Mucosa of stomach (tissue), 1 donor: ENCODE measurements around the gene ENPP7.

Experiments
- H3K27me3 ChIP-seq: one replicate; pipeline ENCODE4 v1.7.0; 2013; ENCODE audit warnings: mild to moderate bottlenecking, low read length; ENCODE audit not compliant: control insufficient read depth, insufficient read depth
- H3K36me3 ChIP-seq: one replicate; pipeline ENCODE4 v1.7.0; 2013; ENCODE audit warnings: low read length; ENCODE audit not compliant: control insufficient read depth, insufficient read depth
- H3K4me1 ChIP-seq: one replicate; pipeline ENCODE4 v1.7.0; 2013; ENCODE audit warnings: mild to moderate bottlenecking, low read length; ENCODE audit not compliant: control insufficient read depth, insufficient read depth
- H3K4me3 ChIP-seq: one replicate; pipeline ENCODE4 v1.7.0; 2013; ENCODE audit warnings: low read length
- H3K9ac ChIP-seq: one replicate; pipeline ENCODE4 v1.7.0; 2013; ENCODE audit warnings: mild to moderate bottlenecking, low read length, moderate library complexity
- H3K9me3 ChIP-seq: one replicate; pipeline ENCODE4 v1.7.0; 2013; ENCODE audit warnings: mild to moderate bottlenecking, low read length, moderate library complexity; ENCODE audit not compliant: control insufficient read depth
- donor health status: Pancreatic carcinoma.

ENPP7 gene

GRCh38 chr17:79695293-79695790, 35.4 kb upstream of the ENPP7 start:
- Histone ChIP-seq H3K4me1 (peaks cover 5% of the 10 kb centered on the region), H3K9me3 (no peaks in the 10 kb centered on the region), H3K36me3 (no peaks in the 10 kb centered on the region), H3K9ac (no peak overlapping the region), H3K4me3 (no peak overlapping the region), H3K27me3 (peaks cover 12% of the 10 kb centered on the region)

- H3K36me3 ChIP-seq, result no peaks in the 10 kb centered on the region
- H3K27me3 ChIP-seq, result peaks cover 12% of the 10 kb centered on the region
- H3K4me1 ChIP-seq, result peaks cover 5% of the 10 kb centered on the region
- H3K9me3 ChIP-seq, result no peaks in the 10 kb centered on the region
- no peak overlapping the region for H3K9ac ChIP-seq
- no peak overlapping the region for H3K4me3 ChIP-seq
These were observed 34.7 kb upstream of the ENPP7 start for GRCh38 chr17:79695797-79696609.

GRCh38 chr17:79696610-79696982, 34.1 kb upstream of the ENPP7 start:
- H3K4me3 ChIP-seq, result no peak overlapping the region
- no peak overlapping the region for H3K9ac ChIP-seq
- H3K27me3 ChIP-seq, result peaks cover 10% of the 10 kb centered on the region
- no peaks in the 10 kb centered on the region for H3K9me3 ChIP-seq
- H3K36me3 ChIP-seq, result no peaks in the 10 kb centered on the region
- peaks cover 5% of the 10 kb centered on the region for H3K4me1 ChIP-seq

- Histone ChIP-seq H3K9ac (no peak overlapping the region), H3K27me3 (peaks cover 13% of the 10 kb centered on the region), H3K36me3 (no peaks in the 10 kb centered on the region), H3K4me3 (no peak overlapping the region), H3K9me3 (no peaks in the 10 kb centered on the region), H3K4me1 (peaks cover 5% of the 10 kb centered on the region)
These were observed 32.4 kb upstream of the ENPP7 start for GRCh38 chr17:79698146-79698846.

DNA sequence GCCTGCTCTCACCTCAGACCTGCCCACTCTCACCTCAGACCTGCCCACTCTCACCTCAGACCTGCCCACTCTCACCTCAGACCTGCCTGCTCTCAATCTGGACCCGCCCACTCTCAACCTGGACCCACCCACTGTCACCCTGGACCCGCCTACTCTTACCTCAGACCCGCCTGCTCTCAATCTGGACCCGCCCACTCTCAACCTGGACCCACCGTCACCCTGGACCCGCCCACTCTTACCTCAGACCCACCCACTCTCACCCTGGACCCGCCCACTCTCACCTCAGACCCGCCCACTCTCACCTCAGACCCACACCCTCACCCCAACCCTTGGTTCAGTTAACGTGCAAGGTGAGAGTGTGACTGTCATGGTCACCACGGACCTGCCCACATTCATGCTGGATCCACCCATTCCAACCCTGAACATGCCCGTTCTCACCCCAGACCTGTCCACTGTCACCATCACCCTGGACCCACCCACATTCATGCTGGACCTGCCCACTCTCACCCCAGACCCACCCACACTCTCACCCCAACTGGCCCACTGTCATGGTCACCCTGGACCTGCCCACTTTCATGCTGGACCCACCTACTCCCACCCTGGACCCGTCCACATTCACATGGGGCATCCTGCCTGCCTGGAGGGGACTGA, 31.2 kb upstream of the ENPP7 start:
- no peaks in the 10 kb centered on the region for H3K36me3 ChIP-seq
- H3K27me3 ChIP-seq, result peaks cover 21% of the 10 kb centered on the region
- H3K4me1 ChIP-seq, result peaks cover 5% of the 10 kb centered on the region
- H3K9ac ChIP-seq, result no peak overlapping the region
- no peak overlapping the region for H3K4me3 ChIP-seq
- no peaks in the 10 kb centered on the region for H3K9me3 ChIP-seq

GRCh38 chr17:79700592-79700991, 30.2 kb upstream of the ENPP7 start:
- peaks cover 5% of the 10 kb centered on the region for H3K4me1 ChIP-seq
- peaks cover 20% of the 10 kb centered on the region for H3K27me3 ChIP-seq
- no peaks in the 10 kb centered on the region for H3K9me3 ChIP-seq
- H3K9ac ChIP-seq, result no peak overlapping the region
- no peaks in the 10 kb centered on the region for H3K36me3 ChIP-seq
- H3K4me3 ChIP-seq, result no peak overlapping the region

DNA sequence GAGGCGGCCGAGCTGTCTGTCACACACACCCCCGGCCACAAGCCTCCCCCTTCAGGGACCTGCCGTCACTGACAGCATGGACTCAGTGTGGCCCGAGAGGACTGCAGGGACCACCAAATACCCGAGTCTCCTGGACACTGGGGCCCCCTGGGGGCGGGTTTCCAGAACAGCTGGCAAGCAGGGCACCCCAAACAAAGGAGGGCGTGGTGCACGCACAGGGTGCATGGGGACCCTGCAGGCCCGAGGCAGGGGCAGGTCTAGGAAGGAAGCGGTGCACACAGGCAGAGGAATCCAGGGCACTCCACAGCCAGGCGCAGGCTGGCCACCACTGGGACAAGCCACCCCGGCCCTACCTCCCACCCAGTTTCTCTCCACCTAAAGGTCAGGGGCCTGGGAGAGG, 28.7 kb upstream of the ENPP7 start:
- no peaks in the 10 kb centered on the region for H3K36me3 ChIP-seq
- no peaks in the 10 kb centered on the region for H3K9me3 ChIP-seq
- no peak overlapping the region for H3K4me3 ChIP-seq
- H3K27me3 ChIP-seq, result peaks cover 17% of the 10 kb centered on the region
- no peaks in the 10 kb centered on the region for H3K4me1 ChIP-seq
- H3K9ac ChIP-seq, result no peak overlapping the region

DNA sequence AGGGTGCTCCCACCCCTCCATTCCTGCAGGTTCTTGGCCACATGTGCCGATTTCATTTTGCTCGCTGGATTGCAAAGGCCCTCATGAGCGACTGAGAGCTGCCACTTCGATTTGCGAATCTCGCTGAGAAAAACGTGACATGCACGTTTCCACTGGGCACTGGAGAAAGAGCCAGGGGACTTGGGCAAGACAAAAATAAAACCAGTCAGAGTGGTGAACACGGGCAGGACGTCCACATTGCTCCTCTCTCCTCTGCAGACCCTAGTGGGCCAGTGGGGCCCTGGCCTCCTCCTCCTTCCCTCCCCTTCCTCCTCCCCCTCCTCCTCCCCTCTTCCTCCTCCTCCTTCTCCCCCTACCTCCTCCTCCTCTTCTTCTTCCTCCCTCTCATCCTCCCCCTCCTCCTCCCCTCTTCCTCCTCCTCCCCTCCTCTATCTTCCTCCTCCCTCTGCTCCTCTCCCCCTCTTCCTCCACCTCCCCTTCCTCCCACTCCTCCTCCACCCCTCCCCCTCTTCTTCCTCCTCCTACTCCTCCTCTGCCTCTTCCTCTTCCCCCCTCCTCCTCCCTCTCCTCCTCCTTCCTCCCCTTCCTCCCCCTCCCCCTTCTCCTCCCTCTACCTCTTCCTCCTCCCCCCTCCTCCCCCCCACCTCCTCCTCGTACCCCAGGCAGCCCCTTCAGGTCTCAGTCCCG, 28.1 kb upstream of the ENPP7 start:
- peaks cover 17% of the 10 kb centered on the region for H3K27me3 ChIP-seq
- no peaks in the 10 kb centered on the region for H3K36me3 ChIP-seq
- H3K9me3 ChIP-seq, result no peaks in the 10 kb centered on the region
- H3K4me3 ChIP-seq, result no peak overlapping the region
- H3K4me1 ChIP-seq, result no peaks in the 10 kb centered on the region
- no peak overlapping the region for H3K9ac ChIP-seq

DNA sequence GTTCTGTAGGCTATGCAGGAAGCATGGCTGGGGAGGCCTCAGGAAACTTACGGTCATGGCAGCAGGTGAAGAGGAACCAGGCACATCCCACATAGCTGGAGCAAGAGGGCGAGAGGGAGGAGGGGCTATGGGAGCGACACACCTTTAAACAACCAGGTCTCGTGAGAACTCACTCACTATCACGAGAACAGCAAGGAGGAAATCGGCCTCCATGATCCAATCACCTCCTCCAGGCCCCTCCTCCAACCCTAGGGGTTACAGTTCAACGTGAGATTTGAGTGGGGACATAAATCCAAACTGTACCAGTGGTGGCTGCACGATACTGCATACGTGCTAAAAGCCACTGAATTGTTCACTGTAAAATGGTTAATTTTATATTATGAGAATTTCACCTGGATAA, 26.1 kb upstream of the ENPP7 start:
- peaks cover 17% of the 10 kb centered on the region for H3K27me3 ChIP-seq
- no peak overlapping the region for H3K9ac ChIP-seq
- no peaks in the 10 kb centered on the region for H3K9me3 ChIP-seq
- no peak overlapping the region for H3K4me3 ChIP-seq
- H3K4me1 ChIP-seq, result no peaks in the 10 kb centered on the region
- H3K36me3 ChIP-seq, result no peaks in the 10 kb centered on the region

GRCh38 chr17:79705674-79706073, 25.1 kb upstream of the ENPP7 start:
- Histone ChIP-seq H3K36me3 (no peaks in the 10 kb centered on the region), H3K4me3 (no peak overlapping the region), H3K9ac (no peak overlapping the region), H3K9me3 (no peaks in the 10 kb centered on the region), H3K4me1 (no peaks in the 10 kb centered on the region), H3K27me3 (peaks cover 17% of the 10 kb centered on the region)

- peaks cover 11% of the 10 kb centered on the region for H3K27me3 ChIP-seq
- no peaks in the 10 kb centered on the region for H3K9me3 ChIP-seq
- H3K36me3 ChIP-seq, result no peaks in the 10 kb centered on the region
- H3K4me1 ChIP-seq, result no peaks in the 10 kb centered on the region
- H3K9ac ChIP-seq, result no peak overlapping the region
- no peak overlapping the region for H3K4me3 ChIP-seq
These were observed 23.6 kb upstream of the ENPP7 start for GRCh38 chr17:79706931-79707850.
